ENCODE results near the gene SLC25A27.
A peak's percentile ranks its signal among the peaks of the same experiment; 100 is the strongest.

DNA sequence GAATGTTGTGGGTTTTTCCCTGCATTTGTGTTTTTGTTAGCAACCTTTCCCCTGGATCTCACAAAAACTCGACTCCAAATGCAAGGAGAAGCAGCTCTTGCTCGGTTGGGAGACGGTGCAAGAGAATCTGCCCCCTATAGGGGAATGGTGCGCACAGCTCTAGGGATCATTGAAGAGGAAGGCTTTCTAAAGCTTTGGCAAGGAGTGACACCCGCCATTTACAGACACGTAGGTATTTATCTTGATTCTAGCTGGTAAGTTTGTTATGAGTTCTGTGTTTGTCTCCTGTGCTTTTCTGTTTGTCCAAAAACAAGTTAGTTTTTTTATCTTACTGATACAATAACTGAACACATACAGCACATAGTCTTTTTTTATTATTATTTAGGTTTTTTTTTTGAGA lies 3.0 kb downstream of the SLC25A27 start:
- TF ChIP-seq, protein P1, sequence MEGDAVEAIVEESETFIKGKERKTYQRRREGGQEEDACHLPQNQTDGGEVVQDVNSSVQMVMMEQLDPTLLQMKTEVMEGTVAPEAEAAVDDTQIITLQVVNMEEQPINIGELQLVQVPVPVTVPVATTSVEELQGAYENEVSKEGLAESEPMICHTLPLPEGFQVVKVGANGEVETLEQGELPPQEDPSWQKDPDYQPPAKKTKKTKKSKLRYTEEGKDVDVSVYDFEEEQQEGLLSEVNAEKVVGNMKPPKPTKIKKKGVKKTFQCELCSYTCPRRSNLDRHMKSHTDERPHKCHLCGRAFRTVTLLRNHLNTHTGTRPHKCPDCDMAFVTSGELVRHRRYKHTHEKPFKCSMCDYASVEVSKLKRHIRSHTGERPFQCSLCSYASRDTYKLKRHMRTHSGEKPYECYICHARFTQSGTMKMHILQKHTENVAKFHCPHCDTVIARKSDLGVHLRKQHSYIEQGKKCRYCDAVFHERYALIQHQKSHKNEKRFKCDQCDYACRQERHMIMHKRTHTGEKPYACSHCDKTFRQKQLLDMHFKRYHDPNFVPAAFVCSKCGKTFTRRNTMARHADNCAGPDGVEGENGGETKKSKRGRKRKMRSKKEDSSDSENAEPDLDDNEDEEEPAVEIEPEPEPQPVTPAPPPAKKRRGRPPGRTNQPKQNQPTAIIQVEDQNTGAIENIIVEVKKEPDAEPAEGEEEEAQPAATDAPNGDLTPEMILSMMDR (IDR thresholded peaks at IDR 0.05; ENCODE audit: low read depth, low read length) = peak; percentile 38
- no peak for TF ChIP-seq POLR2A (IDR thresholded peaks at IDR 0.05; ENCODE audit: extremely low read depth, insufficient read length)

Data from NB4 (cell line).